Activated naive CD8-positive, alpha-beta T cell treated with anti-CD3 and anti-CD28 coated beads, Interleukin-2, amount 10 ng/mL, durations not matched to agents 7 days and 5 days (primary cell): ENCODE data around the gene DEPDC7. TPM values are rescaled to one million over a fixed set of nuclear protein-coding genes. Genes with fewer than 3 reads are reported as not detected.
"Not testable (repeated sequence)": the region's sequence is repeated elsewhere in the genome, so short reads cannot be mapped to it uniquely, and the experiment has no call there.

Experiments
- ATAC-seq: fragments of 150-1000 bp; cut with Tn5 transposase; one replicate; pipeline ENCODE4 v1.10.0; 2021; ENCODE audit warnings: low read depth, moderate library complexity
- POLR2A ChIA-PET: fragments of 350-600 bp; sonication (Branson Sonifier 250); formaldehyde crosslinking; loops from one replicate; lab custom pipeline; 2021; ENCODE audit warnings: antibody characterized with exemption; lab: Charles Lee
- DNase-seq: peaks from one replicate; pipeline ENCODE4 v3.0.0; 2021
- H3K27ac Mint-ChIP-seq: one replicate; pipeline ENCODE4 v1.8.0; 2022; ENCODE audit warnings: mild to moderate bottlenecking, mixed read lengths
- H3K27me3 Mint-ChIP-seq: one replicate; pipeline ENCODE4 v1.8.0; 2022; ENCODE audit warnings: mild to moderate bottlenecking, moderate library complexity, mixed read lengths
- H3K36me3 Mint-ChIP-seq: one replicate; pipeline ENCODE4 v1.8.0; 2021; ENCODE audit warnings: mild to moderate bottlenecking, mixed read lengths
- H3K4me1 Mint-ChIP-seq: one replicate; pipeline ENCODE4 v1.8.0; 2021; ENCODE audit warnings: mixed read lengths
- H3K4me3 Mint-ChIP-seq: one replicate; pipeline ENCODE4 v1.8.0; 2022; ENCODE audit warnings: mild to moderate bottlenecking, moderate library complexity, mixed read lengths
- H3K9me3 Mint-ChIP-seq: one replicate; pipeline ENCODE4 v1.8.0; 2021; ENCODE audit warnings: mixed read lengths
- total RNA-seq, 2 experiments: library from RNA; stranded (reverse); gene quantifications; one replicate each; pipeline ENCODE4 v1.2.3, GENCODE V29; 2021

The DEPDC7 gene
- total RNA-seq, result 1 to 10 TPM; 2.7 to 3.6 TPM

GRCh38 chr11:33015621-33016551 is at the start of gene DEPDC7:
DEPDC7 (plus strand) TSS chr11:33015878; CDS start chr11:33015956, 78 bp downstream.
- Mint-ChIP-seq H3K27me3 (peaks cover 32% of the 10 kb centered on the region), H3K4me1 (peaks cover 18% of the 10 kb centered on the region), H3K27ac (peak within 1 kb of the TSS; percentile 61), H3K4me3 (peak within 1 kb of the TSS; percentile 90), H3K9me3 (no peaks in the 10 kb centered on the region), H3K36me3 (no peaks in the 10 kb centered on the region)
- DNase-seq (peak; percentile 88), ATAC-seq (peak; percentile 85)
- POLR2A ChIA-PET, result interaction anchor here (1.1 to 2.6 kb wide), 3 partner anchors 8 to 24 kb away, joined by 3 to 17 read pairs (median 3); partner anchors contain the start of gene TCP11L1

GRCh38 chr11:32968541-32968940 is 47.1 kb upstream of the DEPDC7 start:
- DNase-seq (no peak), ATAC-seq (no peak)
- peaks cover 15% of the 10 kb centered on the region for H3K36me3 Mint-ChIP-seq
- no peaks in the 10 kb centered on the region for H3K27me3 Mint-ChIP-seq
- POLR2A ChIA-PET, result no interaction called here
- H3K4me3 Mint-ChIP-seq, result no peak overlapping the region
- no peaks in the 10 kb centered on the region for H3K9me3 Mint-ChIP-seq
- H3K27ac Mint-ChIP-seq, result no peak overlapping the region
- peaks cover 7% of the 10 kb centered on the region for H3K4me1 Mint-ChIP-seq

GRCh38 chr11:32972233-32972632 is 43.4 kb upstream of the DEPDC7 start:
- not testable (repeated sequence) for H3K27me3 Mint-ChIP-seq, ATAC-seq, H3K4me1 Mint-ChIP-seq, H3K27ac Mint-ChIP-seq, DNase-seq, H3K4me3 Mint-ChIP-seq, H3K9me3 Mint-ChIP-seq
- peaks cover 11% of the 10 kb centered on the region for H3K36me3 Mint-ChIP-seq
- POLR2A ChIA-PET, result interaction anchor here (0.7 kb wide), 1 partner anchor 74 kb away, joined by 3 read pairs; no protein-coding TSS in a partner anchor

GRCh38 chr11:32972781-32973180 is 42.9 kb upstream of the DEPDC7 start:
- POLR2A ChIA-PET, result no interaction called here
- Mint-ChIP-seq H3K9me3 (no peaks in the 10 kb centered on the region), H3K27ac (no peak overlapping the region), H3K4me1 (no peaks in the 10 kb centered on the region), H3K36me3 (peaks cover 11% of the 10 kb centered on the region), H3K4me3 (no peak overlapping the region), H3K27me3 (no peaks in the 10 kb centered on the region)
- no peak for ATAC-seq
- DNase-seq, result no peak

GRCh38 chr11:32982626-32983025 is 33.1 kb upstream of the DEPDC7 start:
- no peaks in the 10 kb centered on the region for H3K9me3 Mint-ChIP-seq
- no peak for ATAC-seq
- no peak overlapping the region for H3K27ac Mint-ChIP-seq
- no peaks in the 10 kb centered on the region for H3K27me3 Mint-ChIP-seq
- DNase-seq, result no peak
- H3K4me3 Mint-ChIP-seq, result no peak overlapping the region
- H3K4me1 Mint-ChIP-seq, result no peaks in the 10 kb centered on the region
- H3K36me3 Mint-ChIP-seq, result peaks cover 5% of the 10 kb centered on the region
- POLR2A ChIA-PET, result no interaction called here

- no peak for ATAC-seq
- peaks cover 3% of the 10 kb centered on the region for H3K36me3 Mint-ChIP-seq
- no peak overlapping the region for H3K27ac Mint-ChIP-seq
- no peaks in the 10 kb centered on the region for H3K9me3 Mint-ChIP-seq
- no peaks in the 10 kb centered on the region for H3K27me3 Mint-ChIP-seq
- no peak for DNase-seq
- POLR2A ChIA-PET, result no interaction called here
- no peak overlapping the region for H3K4me3 Mint-ChIP-seq
- H3K4me1 Mint-ChIP-seq, result no peaks in the 10 kb centered on the region
These were observed 32.2 kb upstream of the DEPDC7 start for GRCh38 chr11:32983506-32983905.

- Mint-ChIP-seq H3K27me3 (no peaks in the 10 kb centered on the region), H3K4me3 (no peak overlapping the region), H3K27ac (no peak overlapping the region), H3K36me3 (peaks cover 3% of the 10 kb centered on the region), H3K4me1 (no peaks in the 10 kb centered on the region), H3K9me3 (no peaks in the 10 kb centered on the region)
- DNase-seq, result no peak
- POLR2A ChIA-PET, result interaction anchor here (0.6 kb wide), 1 partner anchor 1125 kb away, joined by 4 read pairs; no protein-coding TSS in a partner anchor
- no peak for ATAC-seq
These were observed 30.1 kb upstream of the DEPDC7 start for GRCh38 chr11:32985600-32985999.

GRCh38 chr11:32987851-32988250 is 27.8 kb upstream of the DEPDC7 start:
- peaks cover 10% of the 10 kb centered on the region for H3K36me3 Mint-ChIP-seq
- DNase-seq (no peak), ATAC-seq (no peak)
- POLR2A ChIA-PET, result no interaction called here
- H3K27me3 Mint-ChIP-seq, result no peaks in the 10 kb centered on the region
- no peak overlapping the region for H3K27ac Mint-ChIP-seq
- H3K4me3 Mint-ChIP-seq, result no peak overlapping the region
- no peaks in the 10 kb centered on the region for H3K4me1 Mint-ChIP-seq
- peaks cover 10% of the 10 kb centered on the region for H3K9me3 Mint-ChIP-seq

GRCh38 chr11:32990481-32990880 is 25.2 kb upstream of the DEPDC7 start:
- Mint-ChIP-seq H3K27ac (no peak overlapping the region), H3K36me3 (peaks cover 7% of the 10 kb centered on the region), H3K9me3 (peaks cover 10% of the 10 kb centered on the region), H3K4me3 (no peak overlapping the region), H3K4me1 (no peaks in the 10 kb centered on the region), H3K27me3 (peaks cover under 1% of the 10 kb centered on the region)
- ATAC-seq (no peak), DNase-seq (no peak)
- POLR2A ChIA-PET, result no interaction called here

GRCh38 chr11:32991427-32991826 is 24.3 kb upstream of the DEPDC7 start:
- DNase-seq (no peak), ATAC-seq (no peak)
- Mint-ChIP-seq H3K27ac (no peak overlapping the region), H3K36me3 (peaks cover 7% of the 10 kb centered on the region), H3K4me3 (no peak overlapping the region), H3K27me3 (peaks cover 9% of the 10 kb centered on the region), H3K4me1 (no peaks in the 10 kb centered on the region), H3K9me3 (peaks cover 10% of the 10 kb centered on the region)
- POLR2A ChIA-PET, result no interaction called here

- Mint-ChIP-seq H3K4me1 (no peaks in the 10 kb centered on the region), H3K27ac (no peak overlapping the region), H3K9me3 (peaks cover 10% of the 10 kb centered on the region), H3K27me3 (peaks cover 13% of the 10 kb centered on the region), H3K36me3 (peaks cover 7% of the 10 kb centered on the region), H3K4me3 (no peak overlapping the region)
- POLR2A ChIA-PET, result no interaction called here
- no peak for ATAC-seq
- no peak for DNase-seq
These were observed 23.8 kb upstream of the DEPDC7 start for GRCh38 chr11:32991898-32992297.

GRCh38 chr11:33000181-33000580 is 15.5 kb upstream of the DEPDC7 start:
- no peak for ATAC-seq
- POLR2A ChIA-PET, result no interaction called here

GRCh38 chr11:33001281-33001680 is 14.4 kb upstream of the DEPDC7 start:
- no peak for DNase-seq
- peaks cover 13% of the 10 kb centered on the region for H3K9me3 Mint-ChIP-seq
- H3K36me3 Mint-ChIP-seq, result peaks cover 4% of the 10 kb centered on the region
- peaks cover 16% of the 10 kb centered on the region for H3K4me1 Mint-ChIP-seq
- H3K27me3 Mint-ChIP-seq, result peaks cover 34% of the 10 kb centered on the region
- no peak for ATAC-seq
- no peak overlapping the region for H3K27ac Mint-ChIP-seq
- POLR2A ChIA-PET, result no interaction called here
- H3K4me3 Mint-ChIP-seq, result no peak overlapping the region

More at GRCh38 chr11:33000181-33000580, 15.5 kb upstream of the DEPDC7 start:
- Mint-ChIP-seq H3K4me1 (peaks cover 6% of the 10 kb centered on the region), H3K27me3 (peaks cover 38% of the 10 kb centered on the region), H3K36me3 (peaks cover 4% of the 10 kb centered on the region), H3K27ac (no peak overlapping the region), H3K4me3 (no peak overlapping the region), H3K9me3 (peaks cover 13% of the 10 kb centered on the region)
- no peak for DNase-seq
